IPS-NIHi7 (cell line): ENCODE data around the gene SERPIND1.

Source experiments
- DNase-seq: peaks from one replicate; pipeline ENCODE4 v3.0.0; 2012; ENCODE audit warnings: mixed read lengths; ENCODE audit errors: extremely low spot score

SERPIND1 gene

GRCh38 chr22:20792966-20793728 lies 19.2 kb downstream of the SERPIND1 start:
- no peak for DNase-seq

GRCh38 chr22:20793748-20794649 lies 20.1 kb downstream of the SERPIND1 start:
- no peak for DNase-seq

GRCh38 chr22:20794650-20795413 lies 20.9 kb downstream of the SERPIND1 start:
- DNase-seq, result no peak

GRCh38 chr22:20796731-20797130 lies 22.8 kb downstream of the SERPIND1 start:
- DNase-seq, result no peak

DNA sequence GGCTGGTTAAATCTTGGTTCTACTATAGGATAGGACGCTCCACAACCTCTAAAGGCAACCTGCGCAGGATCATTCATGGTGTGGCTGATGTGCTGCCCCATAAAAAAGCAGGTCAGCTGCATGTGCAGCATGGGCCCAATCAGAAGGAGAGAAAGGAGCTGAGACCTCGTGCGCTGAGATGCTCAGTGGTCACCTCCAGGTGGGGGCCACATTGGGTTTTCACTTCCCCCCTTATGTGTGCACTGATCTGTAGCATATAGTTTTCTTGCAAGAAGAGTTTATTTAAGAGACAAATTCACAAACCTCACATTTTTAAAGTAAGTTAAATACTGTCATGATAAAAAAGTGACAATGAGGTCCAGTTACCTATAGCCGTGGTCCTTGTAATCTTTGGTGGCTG lies 24.3 kb downstream of the SERPIND1 start:
- DNase-seq, result no peak

- DNase-seq, result no peak
These were observed 25.1 kb downstream of the SERPIND1 start for GRCh38 chr22:20798974-20799373.

DNA sequence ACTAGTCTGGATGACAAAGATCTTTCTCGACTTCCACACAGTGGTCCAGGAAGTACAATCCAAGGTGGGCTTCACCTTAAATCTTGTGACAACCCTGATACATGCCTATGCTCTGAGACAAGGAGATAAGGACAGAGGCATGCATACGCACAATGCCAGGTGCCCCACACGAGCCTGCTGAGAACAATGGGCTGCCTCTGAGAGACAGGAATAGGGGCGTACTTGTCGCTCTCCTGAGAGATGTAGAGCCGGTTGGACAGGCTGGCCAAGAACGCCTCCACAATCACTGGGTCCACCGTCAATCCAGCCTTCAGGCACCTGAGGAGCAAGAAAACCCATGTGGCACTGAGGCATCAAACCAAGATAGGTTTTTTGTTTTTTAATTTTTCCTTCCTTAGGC lies 25.5 kb downstream of the SERPIND1 start:
- no peak for DNase-seq

DNA sequence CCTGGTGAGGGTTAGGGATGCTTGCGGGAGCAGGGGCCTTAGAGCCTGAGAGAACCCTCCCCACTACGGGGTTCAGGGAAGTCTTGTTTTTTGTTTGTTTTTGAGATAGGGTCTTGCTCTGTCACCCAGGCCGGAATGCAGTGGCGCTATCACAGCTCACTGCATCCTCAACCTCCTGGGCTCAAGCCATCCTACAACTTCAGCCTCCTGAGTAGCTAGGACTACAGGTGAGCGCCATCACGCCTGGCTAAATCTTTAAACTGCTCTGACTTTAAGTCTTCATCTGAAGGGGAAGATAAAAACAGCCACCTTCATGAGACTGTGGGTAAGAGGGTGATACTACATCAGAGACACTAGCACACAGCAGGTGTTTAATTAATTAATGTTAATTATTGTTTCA lies 28.5 kb downstream of the SERPIND1 start:
- no peak for DNase-seq

GRCh38 chr22:20802922-20803553 lies 29.1 kb downstream of the SERPIND1 start:
- DNase-seq, result no peak

GRCh38 chr22:20803696-20804324 lies 29.9 kb downstream of the SERPIND1 start:
- DNase-seq, result peak; percentile 77

- no peak for DNase-seq
These were observed 30.7 kb downstream of the SERPIND1 start for GRCh38 chr22:20804650-20805049.

DNA sequence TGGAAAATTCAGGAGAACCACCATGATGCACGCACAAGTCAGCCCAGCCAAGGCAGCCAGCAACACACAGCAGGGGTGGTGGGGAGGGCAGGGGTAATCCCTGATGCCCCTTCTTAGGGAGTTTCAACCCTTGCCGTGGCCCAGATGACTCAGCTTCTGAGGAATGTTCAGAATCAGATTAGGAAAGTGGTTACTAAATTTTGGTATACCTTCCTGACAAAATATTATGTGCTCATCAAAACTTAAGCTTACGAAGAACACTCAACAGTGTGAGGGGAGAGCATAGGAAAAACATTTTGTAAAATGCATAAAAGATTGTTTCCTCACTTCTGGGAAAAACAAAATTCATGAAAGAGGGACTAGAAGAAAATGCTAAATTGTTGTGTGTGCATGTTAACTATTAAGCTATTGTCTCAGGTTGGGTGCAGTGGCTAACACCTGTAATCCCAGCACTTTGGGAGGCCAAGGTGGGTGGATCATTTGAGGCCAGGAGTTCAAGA lies 32.1 kb downstream of the SERPIND1 start:
- peak; percentile 36 for DNase-seq

DNA sequence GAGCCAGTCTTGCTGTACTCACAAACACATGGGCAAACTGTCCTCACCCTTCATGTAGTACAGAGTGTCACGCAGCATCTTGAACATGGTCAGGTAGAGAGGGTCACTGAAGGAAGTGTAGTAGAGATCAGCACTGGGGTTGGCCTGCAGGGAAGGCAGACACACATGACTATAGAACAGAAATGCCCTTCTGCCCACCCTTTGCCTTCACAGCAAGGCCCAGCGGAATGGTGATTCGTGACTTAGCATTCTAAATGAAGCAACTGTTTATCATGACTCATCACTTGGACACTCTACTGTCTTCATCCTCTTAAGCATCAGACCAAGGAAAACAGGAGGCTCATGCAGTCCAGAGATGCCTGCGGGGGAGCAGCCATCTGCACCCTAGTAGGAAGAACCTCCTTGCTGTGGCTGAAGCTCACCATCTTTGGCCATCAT lies 33.4 kb downstream of the SERPIND1 start:
- DNase-seq, result no peak

GRCh38 chr22:20808844-20809243 lies 34.9 kb downstream of the SERPIND1 start:
- no peak for DNase-seq

DNA sequence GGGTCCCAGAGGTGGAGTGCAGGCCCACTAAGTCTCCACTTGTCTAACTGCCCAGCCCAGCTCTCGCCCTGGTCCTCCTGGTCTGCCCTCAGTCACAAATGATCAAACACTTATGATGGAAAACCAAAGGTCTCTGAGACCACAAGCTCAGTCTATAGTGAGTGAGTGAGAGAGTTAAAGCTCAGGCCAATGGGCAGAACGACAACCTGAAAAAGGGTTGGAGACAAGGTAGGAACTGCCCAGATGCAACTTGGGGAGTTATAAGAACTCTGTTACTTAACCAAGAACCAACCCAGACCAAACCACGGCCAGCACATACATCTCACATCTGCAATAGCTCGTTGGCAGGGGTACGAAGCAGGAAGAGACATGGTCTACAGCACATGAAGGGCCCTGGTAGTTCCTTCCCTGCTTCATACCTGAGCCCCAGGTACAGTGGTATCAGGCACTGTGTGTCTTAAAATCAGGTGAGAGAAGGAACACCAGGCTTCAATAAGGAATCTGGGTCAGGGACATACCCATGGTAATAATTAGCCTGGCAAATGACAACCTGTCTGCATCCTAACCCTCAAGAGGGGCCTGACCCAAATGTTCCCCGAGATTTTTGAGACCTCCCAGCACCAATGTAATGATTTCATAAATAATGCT lies 35.7 kb downstream of the SERPIND1 start:
- DNase-seq, result no peak

DNA sequence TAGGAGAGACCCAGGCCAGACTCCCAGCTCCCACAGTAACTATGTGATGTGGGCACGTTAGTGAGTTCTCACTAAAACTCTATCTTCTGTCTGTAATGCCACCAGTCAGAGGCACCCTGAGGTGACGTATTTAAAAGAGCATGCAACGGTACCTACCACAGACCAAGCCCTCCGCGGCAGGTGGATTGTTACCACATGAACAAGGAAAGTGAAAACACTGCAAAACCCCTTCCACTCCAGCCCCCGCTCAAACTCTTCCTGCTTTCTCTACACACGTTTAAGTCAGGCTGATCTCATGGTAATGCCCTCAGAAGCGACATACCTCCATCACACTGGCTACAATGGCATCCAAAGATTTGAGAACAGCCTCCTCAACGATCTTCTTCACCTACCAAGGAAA lies 36.7 kb downstream of the SERPIND1 start:
- DNase-seq, result no peak

- no peak for DNase-seq
These were observed 37.3 kb downstream of the SERPIND1 start for GRCh38 chr22:20811171-20811570.

DNA sequence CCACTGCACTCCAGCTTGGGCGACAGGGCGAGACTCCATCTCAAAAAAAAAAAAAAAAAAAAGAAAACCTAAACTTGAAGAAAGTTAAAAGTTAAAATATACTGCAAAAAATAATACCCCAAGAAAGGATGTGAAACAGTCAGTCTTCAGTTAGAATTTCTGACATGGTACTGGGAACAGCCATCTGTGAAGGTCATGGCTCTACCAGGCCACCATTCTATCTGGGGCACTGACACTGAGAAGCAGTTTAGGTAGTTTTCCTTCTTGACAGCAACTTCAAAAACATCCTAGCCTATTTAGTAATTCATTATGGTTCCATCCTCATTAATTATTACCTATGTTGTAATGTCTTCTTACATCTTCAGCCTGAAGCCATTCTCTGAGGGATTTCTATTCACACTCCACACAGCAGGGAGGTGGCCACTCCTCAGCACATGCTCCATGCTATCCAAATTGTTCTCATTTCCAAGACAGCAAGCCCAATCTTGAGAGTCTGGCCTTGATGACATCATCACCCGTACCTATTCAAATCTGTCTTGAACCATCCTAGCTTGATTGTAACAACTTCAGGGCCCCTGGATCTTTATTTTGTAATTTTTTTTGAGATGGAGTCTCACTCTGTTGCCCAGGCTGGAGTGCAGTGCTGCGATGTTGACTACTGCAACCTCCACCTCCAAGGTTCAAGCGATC lies 38.2 kb downstream of the SERPIND1 start:
- no peak for DNase-seq

GRCh38 chr22:20813056-20813455 lies 39.1 kb downstream of the SERPIND1 start:
- DNase-seq, result no peak
